DND-41 (cell line): ENCODE data around the gene SNAPC2.

Experiments used
- ATAC-seq: fragments of 200-7000 bp; cut with Tn5 transposase; 3 replicates; pipeline ENCODE4 v1.9.1; 2021; ENCODE audit warnings: low read depth; ENCODE audit not compliant: insufficient read depth
- DNase-seq: peaks from one replicate; pipeline ENCODE4 v3.0.0-alpha.2; 2020
- H2AFZ ChIP-seq: 2 replicates; pipeline ENCODE4 v1.6.0; 2012; ENCODE audit warnings: low read depth, low read length
- H3K27ac ChIP-seq: 2 replicates; pipeline ENCODE4 v1.5.1; 2012; ENCODE audit warnings: low read length, inconsistent platforms
- H3K27me3 ChIP-seq: fragments of 200-600 bp; sonication (generic); 2 replicates; pipeline ENCODE4 v1.6.0; 2012; ENCODE audit warnings: low read length, mild to moderate bottlenecking, inconsistent platforms; ENCODE audit not compliant: insufficient read depth, poor library complexity
- H3K36me3 ChIP-seq: 2 replicates; pipeline ENCODE4 v1.5.1; 2012; ENCODE audit warnings: low read length, inconsistent platforms; ENCODE audit not compliant: insufficient read depth
- H3K4me1 ChIP-seq: 2 replicates; pipeline ENCODE4 v1.5.1; 2012; ENCODE audit warnings: mild to moderate bottlenecking, low read length; ENCODE audit not compliant: insufficient read depth
- H3K4me2 ChIP-seq: 2 replicates; pipeline ENCODE4 v1.6.0; 2012; ENCODE audit warnings: mild to moderate bottlenecking, moderate library complexity, low read length, inconsistent platforms; ENCODE audit not compliant: insufficient read depth
- H3K4me3 ChIP-seq, 2 experiments: fragments of 200-600 bp in 1 of 2; shearing (Covaris generic) in 1 of 2; 2 replicates each; pipeline ENCODE4 v1.5.1; 2012 to 2016; ENCODE audit warnings: inconsistent platforms in 2 of 2, low read length in 2 of 2, mild to moderate bottlenecking in 2 of 2, low read depth in 1 of 2, moderate library complexity in 1 of 2
- H3K79me2 ChIP-seq: 2 replicates; pipeline ENCODE4 v1.6.0; 2012; ENCODE audit warnings: low read length, inconsistent platforms; ENCODE audit not compliant: insufficient read depth
- H3K9ac ChIP-seq: 2 replicates; pipeline ENCODE4 v1.6.0; 2012; ENCODE audit warnings: low read depth, mild to moderate bottlenecking, inconsistent platforms, low read length, moderate library complexity
- H3K9me3 ChIP-seq: 2 replicates; pipeline ENCODE4 v1.5.1; 2012; ENCODE audit warnings: low read length, moderate library complexity, mild to moderate bottlenecking, inconsistent platforms; ENCODE audit not compliant: insufficient read depth, severe bottlenecking
- H4K20me1 ChIP-seq: 2 replicates; pipeline ENCODE4 v1.6.0; 2012; ENCODE audit warnings: low read length; ENCODE audit not compliant: insufficient read depth
- EZH2 ChIP-seq: IDR thresholded peaks from 3 replicates; pipeline ENCODE4 v1.6.1; 2012; ENCODE audit warnings: borderline replicate concordance, low read depth, mild to moderate bottlenecking, moderate library complexity, low read length, inconsistent platforms; ENCODE audit not compliant: severe bottlenecking
- TF ChIP-seq, protein P1 (sequence below): IDR thresholded peaks from 2 replicates; pipeline ENCODE4 v1.5.1; 2012; ENCODE audit warnings: borderline replicate concordance, low read length, moderate library complexity, mild to moderate bottlenecking; ENCODE audit not compliant: poor library complexity, severe bottlenecking; ENCODE audit errors: extremely low read depth

Gene SNAPC2

DNA sequence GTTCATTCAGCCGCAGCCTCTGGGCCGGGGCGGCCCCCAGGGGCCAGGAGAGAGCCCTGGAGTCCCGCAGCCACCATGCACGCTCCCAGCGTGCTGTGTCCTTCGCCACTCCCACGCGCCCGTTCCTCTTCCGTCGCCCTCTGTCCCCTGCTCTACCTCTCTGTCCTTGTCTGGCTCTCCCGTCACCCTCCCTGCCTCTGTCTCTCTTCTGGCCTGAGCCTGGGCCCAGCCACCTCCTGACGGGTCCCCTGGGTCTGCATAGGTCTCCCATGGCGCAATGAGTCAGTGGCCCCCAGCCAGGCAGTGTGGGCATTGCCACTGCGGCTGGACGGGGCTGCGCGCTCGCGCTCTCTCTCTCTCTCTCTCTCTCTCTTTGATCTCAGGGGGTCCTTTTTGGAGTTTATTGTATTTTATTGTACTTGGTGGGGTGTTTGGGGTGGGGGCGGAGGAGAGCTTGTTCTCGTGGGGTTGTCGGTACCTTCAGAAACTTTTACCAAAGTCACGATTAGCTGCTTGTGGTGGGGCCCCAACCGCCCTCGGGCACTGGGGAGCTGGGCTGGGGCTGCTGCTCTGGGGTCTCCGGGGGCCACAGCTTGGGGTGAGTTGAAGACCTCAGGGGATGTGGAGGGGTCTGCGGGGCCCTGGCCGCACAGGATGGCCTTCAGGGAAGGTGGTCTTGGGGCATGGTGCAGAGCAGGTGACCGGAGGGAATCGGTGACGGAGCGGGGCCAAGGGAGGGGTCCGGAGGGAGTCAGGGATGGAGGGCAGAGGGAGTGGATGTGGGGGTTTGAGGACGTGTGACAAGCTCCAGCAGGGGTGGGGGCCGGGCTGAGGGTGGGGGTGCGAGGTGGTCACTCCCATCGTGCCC is 7.2 kb upstream of the SNAPC2 start:
- no peak overlapping the region for H3K27ac ChIP-seq
- no peaks in the 10 kb centered on the region for H3K9me3 ChIP-seq
- ATAC-seq (no peak), DNase-seq (no peak)
- peaks cover 18% of the 10 kb centered on the region for H3K79me2 ChIP-seq
- H3K4me3 ChIP-seq = no peak overlapping the region
- TF ChIP-seq EZH2 = no peak
- TF ChIP-seq, protein P1, sequence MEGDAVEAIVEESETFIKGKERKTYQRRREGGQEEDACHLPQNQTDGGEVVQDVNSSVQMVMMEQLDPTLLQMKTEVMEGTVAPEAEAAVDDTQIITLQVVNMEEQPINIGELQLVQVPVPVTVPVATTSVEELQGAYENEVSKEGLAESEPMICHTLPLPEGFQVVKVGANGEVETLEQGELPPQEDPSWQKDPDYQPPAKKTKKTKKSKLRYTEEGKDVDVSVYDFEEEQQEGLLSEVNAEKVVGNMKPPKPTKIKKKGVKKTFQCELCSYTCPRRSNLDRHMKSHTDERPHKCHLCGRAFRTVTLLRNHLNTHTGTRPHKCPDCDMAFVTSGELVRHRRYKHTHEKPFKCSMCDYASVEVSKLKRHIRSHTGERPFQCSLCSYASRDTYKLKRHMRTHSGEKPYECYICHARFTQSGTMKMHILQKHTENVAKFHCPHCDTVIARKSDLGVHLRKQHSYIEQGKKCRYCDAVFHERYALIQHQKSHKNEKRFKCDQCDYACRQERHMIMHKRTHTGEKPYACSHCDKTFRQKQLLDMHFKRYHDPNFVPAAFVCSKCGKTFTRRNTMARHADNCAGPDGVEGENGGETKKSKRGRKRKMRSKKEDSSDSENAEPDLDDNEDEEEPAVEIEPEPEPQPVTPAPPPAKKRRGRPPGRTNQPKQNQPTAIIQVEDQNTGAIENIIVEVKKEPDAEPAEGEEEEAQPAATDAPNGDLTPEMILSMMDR = no peak
- no peak overlapping the region for H3K4me2 ChIP-seq
- H3K27me3 ChIP-seq = peaks cover 12% of the 10 kb centered on the region
- peaks cover 49% of the 10 kb centered on the region for H4K20me1 ChIP-seq
- peaks cover 47% of the 10 kb centered on the region for H3K36me3 ChIP-seq
- H3K9ac ChIP-seq = no peak overlapping the region
- 0 out of 2 replicates have a peak, but pooled peaks cover 2% of the 10 kb centered on the region for H3K4me1 ChIP-seq
- no peak overlapping the region for H2AFZ ChIP-seq

DNA sequence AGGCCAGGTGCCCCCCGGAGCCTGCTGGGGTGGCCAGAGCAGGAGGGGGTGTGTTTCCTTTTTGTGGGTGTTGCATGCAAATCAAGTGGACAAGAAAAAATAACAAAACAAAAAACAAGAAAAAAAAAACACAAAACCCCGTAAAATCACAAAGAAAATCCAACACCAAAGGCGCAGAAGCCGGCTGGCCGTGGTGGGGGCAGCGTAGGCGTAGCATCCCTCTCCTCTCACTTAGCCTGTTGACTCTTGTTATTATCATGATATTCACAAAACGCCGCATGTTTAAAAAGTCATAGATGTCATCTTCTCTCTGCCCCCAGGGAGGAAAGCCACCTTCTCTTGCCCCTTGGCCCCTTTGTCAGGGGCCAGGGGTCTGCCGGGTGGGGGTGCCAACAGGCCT is 6.5 kb upstream of the SNAPC2 start:
- ATAC-seq = no peak
- Histone ChIP-seq H2AFZ (no peak overlapping the region), H3K4me1 (peaks cover 2% of the 10 kb centered on the region; the same call in 1 of the 2 replicates), H3K36me3 (peaks cover 44% of the 10 kb centered on the region), H3K4me3 (no peak overlapping the region), H3K9ac (no peak overlapping the region), H3K27me3 (peaks cover 12% of the 10 kb centered on the region), H3K27ac (no peak overlapping the region), H3K9me3 (no peaks in the 10 kb centered on the region), H3K79me2 (peaks cover 11% of the 10 kb centered on the region), H3K4me2 (no peak overlapping the region), H4K20me1 (peaks cover 42% of the 10 kb centered on the region)
- no peak for DNase-seq
- TF ChIP-seq, protein P1 = no peak
- no peak for TF ChIP-seq EZH2

DNA sequence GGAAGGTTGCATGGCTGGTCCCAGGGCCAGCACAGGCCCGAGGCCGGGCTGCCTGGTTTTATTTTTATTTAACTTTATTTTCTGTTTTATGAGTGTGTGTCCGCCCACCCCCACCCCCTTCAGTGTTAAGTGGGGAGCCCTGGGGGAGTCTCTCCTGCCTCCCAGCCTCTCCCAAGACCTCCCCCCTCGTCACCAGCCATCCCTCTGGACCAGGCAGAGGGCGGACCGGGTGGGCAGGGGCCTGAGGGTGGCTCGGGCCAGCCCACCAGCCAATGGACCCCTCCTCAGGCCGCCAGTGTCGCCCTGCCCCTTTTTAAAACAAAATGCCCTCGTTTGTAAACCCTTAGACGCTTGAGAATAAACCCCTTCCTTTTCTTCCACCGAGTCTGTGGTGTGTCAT is 6.0 kb upstream of the SNAPC2 start:
- Histone ChIP-seq H3K79me2 (peaks cover 7% of the 10 kb centered on the region; the same call in 1 of the 2 replicates), H3K9me3 (no peaks in the 10 kb centered on the region), H3K27me3 (peaks cover 12% of the 10 kb centered on the region), H3K4me1 (peaks cover 7% of the 10 kb centered on the region), H3K4me3 (no peak overlapping the region), H4K20me1 (peaks cover 38% of the 10 kb centered on the region), H3K27ac (no peak overlapping the region), H2AFZ (no peak overlapping the region), H3K9ac (no peak overlapping the region), H3K36me3 (peaks cover 40% of the 10 kb centered on the region), H3K4me2 (no peak overlapping the region)
- no peak for TF ChIP-seq EZH2
- TF ChIP-seq, protein P1 = no peak
- no peak for DNase-seq
- ATAC-seq = no peak
